ENCODE results near the gene CBX7. TPM values are rescaled to one million over a fixed set of nuclear protein-coding genes. Genes with fewer than 3 reads are reported as not detected.

Gene CBX7
- total RNA-seq, 1 donor from 2014 or later: 63.6 TPM

- no peak for DNase-seq (ENCODE audit: low spot score)
Observed at GRCh38 chr22:39148026-39148726, 4.3 kb downstream of the CBX7 start.

- DNase-seq (ENCODE audit: low spot score): no peak
Observed at GRCh38 chr22:39147335-39148025, 5.0 kb downstream of the CBX7 start.

- DNase-seq (ENCODE audit: low spot score): no peak
Observed at GRCh38 chr22:39146256-39147101, 6.0 kb downstream of the CBX7 start.

GRCh38 chr22:39144101-39144767 is 8.2 kb downstream of the CBX7 start:
- DNase-seq (ENCODE audit: low spot score): no peak

DNA sequence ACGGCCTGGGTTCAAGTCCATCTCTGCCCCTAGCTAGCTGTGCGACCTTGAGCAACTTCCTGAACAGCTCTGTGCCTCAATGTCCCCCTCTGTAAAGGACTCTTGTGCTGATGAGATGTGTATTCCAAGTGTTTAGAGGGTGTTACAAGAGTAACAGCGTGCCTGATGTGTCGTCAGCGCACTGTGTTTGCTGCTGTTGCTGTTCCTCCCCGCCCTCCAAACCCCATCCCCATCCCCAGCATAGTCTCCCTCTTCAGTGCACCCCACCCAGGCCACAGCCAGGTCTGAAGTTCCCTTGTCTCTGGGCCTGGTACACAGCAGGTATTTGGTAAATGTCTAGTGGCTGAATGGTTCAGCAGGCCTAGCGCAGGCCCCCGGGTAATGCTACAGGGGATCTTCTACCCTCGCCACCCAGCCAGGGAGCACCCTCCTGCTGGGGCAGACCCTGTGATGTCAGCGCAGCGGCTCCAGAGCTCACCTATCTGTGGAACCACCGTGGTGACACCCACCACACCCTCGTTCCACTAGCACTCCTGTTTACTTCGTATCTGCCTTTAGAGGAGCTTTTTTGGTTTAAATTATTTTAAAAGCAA is 10.3 kb downstream of the CBX7 start:
- DNase-seq (ENCODE audit: low spot score): no peak

- DNase-seq (ENCODE audit: low spot score): no peak
Observed at GRCh38 chr22:39139933-39140332, 12.5 kb downstream of the CBX7 start.

DNA sequence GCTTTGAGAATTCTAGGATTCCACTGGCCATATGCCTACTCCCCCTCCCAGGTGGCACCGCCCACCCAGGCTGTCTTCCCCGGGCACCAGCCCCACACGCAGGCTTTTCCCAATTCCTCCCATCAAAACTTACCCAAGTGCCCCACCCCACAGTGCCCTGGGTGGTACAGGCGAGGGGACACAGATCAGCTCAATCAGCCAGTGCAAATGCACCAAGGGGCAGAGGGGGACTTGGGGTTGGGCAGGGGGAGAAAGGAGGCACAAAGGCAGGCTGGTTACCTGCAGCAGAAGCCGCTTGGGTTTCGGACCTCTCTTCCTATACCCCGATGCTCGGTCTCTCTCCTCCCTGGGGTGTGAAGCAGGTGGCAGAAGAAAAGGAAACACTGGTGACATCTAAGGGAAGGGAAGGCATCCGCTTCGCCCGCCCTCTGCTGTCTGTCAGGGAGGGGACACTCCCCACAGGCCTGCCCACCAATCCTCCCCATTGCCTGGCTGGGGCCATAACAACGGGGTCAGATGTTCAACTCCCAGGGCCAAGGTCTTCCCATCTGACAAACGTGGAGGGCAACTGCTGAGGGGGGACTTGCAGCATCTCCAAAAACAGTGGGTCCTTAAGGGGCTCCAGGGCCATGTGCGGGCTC is 14.0 kb downstream of the CBX7 start:
- DNase-seq (ENCODE audit: low spot score): no peak

- no peak for DNase-seq (ENCODE audit: low spot score)
Observed at GRCh38 chr22:39136317-39136716, 16.2 kb downstream of the CBX7 start.

- DNase-seq (ENCODE audit: low spot score): no peak
Observed at GRCh38 chr22:39135092-39135896, 17.2 kb downstream of the CBX7 start.

DNA sequence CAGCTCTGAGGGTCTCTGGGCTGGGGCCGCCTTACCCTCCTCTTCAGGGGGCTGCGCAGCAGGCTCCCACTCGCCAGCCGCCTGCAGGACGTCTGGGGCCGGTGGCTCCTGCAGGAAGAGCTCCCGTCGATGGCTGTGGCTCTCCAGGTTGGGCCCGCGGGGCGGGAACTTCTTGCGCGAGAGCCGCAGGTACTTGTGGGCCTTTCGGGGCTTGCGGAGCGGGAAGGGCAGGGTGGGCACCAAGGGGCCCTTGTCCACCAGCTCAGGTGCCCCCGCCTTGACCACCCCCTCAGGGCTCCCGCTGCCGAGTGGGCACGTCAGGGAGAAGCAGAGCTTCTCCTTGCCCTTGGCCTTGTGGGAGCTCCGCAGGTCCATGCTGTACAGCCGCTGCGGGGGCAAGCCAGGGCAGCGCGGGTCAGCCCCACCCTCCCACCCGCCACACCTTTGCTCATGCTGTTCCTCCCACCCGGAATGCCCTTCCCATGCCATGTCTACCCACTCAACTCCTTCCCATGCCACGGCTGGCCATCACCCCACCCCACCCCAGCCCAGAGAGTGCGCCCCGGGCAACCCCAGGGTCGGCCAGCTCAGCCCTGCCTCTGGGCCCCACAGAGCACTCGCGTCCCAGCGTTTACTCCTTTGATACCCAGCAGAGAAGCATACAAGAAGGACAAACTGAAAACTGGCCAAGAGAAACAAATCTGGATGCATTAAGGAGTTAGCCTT is 18.0 kb downstream of the CBX7 start:
- no peak for DNase-seq (ENCODE audit: low spot score)

DNA sequence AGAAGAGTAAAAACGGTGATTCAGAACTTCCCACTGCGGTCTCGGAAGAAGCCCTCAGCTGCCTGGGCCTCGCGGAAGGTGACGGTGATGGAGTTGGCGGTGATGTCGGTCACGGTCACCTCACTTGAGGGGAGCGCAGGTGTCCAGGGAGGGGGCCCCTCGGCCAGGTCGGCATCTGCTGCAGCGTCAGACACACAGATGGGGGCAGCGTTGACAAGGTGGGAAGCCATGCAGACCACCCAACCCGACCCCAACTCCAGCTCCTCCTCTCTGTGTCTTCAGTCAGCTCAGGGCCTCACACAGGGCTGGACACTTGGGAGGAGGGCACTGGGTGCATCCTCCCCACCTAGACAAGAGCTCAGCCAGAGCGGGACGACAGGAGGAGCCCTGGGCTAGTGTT is 18.6 kb downstream of the CBX7 start:
- DNase-seq (ENCODE audit: low spot score): no peak

- no peak for DNase-seq (ENCODE audit: low spot score)
Observed at GRCh38 chr22:39132871-39133524, 19.5 kb downstream of the CBX7 start.

GRCh38 chr22:39132281-39132680 is 20.2 kb downstream of the CBX7 start:
- DNase-seq (ENCODE audit: low spot score): no peak

DNA sequence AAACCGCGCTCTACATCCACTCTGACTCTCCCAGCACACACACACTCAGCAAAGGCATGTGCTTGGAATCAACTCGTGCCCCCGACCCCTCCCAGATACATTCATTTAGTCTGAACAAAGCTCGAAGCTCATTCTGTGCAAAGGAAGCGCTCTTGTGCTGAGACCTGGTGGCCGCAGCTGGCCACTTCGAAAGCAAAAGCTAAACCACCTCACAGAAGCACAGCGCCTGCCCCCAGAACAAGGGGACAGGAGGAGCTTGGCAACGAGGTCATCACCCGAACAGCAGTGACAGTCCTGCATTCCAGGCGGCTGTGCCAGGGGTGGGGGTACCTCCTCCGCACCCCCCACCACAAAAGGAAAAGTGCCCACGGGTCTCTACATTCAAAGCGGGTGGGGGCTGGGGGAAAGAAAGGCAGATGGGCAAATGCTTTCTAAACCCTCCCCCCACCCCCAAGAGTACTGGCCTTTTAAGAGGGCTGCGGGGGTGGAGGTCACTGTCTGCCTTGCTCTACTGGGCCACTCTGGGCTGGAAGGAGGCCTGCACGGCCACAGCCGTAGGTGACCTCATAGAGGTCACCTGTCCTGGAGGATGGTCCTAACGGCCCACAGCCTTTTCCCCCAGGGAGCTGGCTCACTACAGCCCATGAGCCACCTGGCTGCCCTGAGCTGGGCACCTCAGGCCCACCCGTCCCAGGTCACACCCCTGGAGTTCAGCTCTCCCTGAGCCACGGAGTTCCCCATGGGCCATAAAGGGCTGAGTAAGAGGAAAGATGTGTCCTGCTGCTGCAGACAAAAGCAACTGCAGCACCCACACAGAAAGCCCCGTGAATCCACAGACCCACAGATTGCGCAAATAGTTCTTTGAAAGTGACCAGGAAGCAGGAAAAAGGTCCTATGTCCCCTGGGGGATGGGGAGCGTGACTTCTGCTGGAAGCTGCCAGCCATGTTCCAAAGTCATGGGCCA is 21.3 kb downstream of the CBX7 start:
- no peak for DNase-seq (ENCODE audit: low spot score)

DNA sequence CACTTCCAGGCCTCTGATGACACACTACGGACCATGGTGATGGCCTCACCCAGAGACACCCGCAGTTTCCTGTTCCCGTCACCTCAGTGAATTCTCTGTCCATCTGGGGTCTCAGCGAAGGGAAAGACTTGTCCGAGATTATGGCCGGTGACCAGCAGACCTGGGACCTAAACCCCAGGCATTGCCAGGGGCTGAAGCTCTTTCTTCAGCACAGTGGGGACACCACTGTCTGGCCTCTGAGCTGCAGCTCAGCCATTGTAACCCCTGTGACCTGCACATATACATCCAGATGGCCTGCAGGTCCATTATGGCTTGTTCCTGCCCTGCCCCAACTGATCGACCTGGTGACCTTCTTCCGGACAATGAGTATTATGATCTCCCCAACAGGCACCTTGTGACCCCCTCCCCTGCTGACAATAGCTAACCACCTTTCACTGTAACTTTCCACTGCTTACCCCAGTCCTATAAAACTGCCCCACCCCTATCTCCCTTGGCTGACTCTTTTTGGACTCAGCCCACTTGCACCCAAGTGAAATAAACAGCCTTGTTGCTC is 22.3 kb downstream of the CBX7 start:
- DNase-seq (ENCODE audit: low spot score): no peak

- DNase-seq (ENCODE audit: low spot score): no peak
Observed at GRCh38 chr22:39129746-39130145, 22.7 kb downstream of the CBX7 start.

DNA sequence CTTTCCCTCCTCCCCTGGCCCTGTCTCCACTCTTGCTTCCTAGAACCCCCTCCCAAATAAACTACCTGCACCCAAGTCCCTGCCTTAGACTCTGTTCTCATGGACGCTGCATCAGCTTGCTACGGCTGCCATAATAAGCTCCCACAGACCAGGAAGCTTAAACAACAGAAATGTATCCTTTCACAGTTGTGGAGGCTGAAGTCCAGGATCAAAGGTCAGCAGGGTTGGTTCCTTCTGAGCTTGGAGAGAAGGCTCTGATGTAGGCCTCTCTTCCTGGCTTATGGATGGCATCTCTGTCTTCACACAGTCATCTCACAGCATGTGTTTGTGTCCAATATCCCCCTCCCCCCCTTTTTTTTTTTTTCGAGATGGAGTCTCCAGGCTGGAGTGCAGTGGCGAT is 23.4 kb downstream of the CBX7 start:
- DNase-seq (ENCODE audit: low spot score): no peak

DNA sequence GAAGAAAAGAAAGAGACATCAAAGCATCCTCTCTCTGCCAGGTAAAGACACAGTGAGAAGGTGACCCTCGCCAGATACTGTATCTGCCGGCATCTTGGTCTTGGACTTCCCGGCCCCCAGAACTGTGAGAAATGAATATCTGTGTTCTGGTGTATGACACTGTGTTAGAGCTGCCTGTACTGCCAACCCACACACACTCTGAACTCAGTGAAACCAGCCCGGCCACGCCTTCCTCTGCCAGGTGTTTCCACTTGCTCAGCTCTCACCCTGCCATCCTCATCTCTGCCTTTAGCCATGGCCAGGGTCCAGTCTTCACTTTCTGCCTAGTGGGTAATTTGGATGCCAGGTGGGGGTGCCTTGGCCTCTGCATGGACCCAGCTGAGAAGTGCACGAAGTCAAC is 24.0 kb downstream of the CBX7 start:
- DNase-seq (ENCODE audit: low spot score): no peak
